HEK293T (cell line): ENCODE data around the gene VWA3B.

Source experiments
- BHLHE40 ChIP-seq: fragments of 450-650 bp; IDR thresholded peaks from 2 replicates; pipeline ENCODE4 v1.6.1; 2016; ENCODE audit warnings: mild to moderate bottlenecking, moderate library complexity, borderline replicate concordance
- CTBP1 ChIP-seq: fragments of 450-650 bp; IDR thresholded peaks from 2 replicates; pipeline ENCODE4 v1.6.1; 2016; ENCODE audit warnings: borderline replicate concordance
- ELF4 ChIP-seq: fragments of 450-650 bp; IDR thresholded peaks from 2 replicates; pipeline ENCODE4 v1.6.1; 2017; ENCODE audit warnings: antibody characterized with exemption
- FOXK2 ChIP-seq: fragments of 450-650 bp; IDR thresholded peaks from 2 replicates; pipeline ENCODE4 v1.6.1; 2016; ENCODE audit warnings: mild to moderate bottlenecking
- HDGF ChIP-seq: fragments of 450-650 bp; IDR thresholded peaks from 2 replicates; pipeline ENCODE4 v1.6.1; 2017; ENCODE audit warnings: antibody characterized with exemption, borderline replicate concordance
- L3MBTL2 ChIP-seq: fragments of 450-650 bp; conservative IDR thresholded peaks from 2 replicates; pipeline ENCODE4 v1.6.1; 2016; ENCODE audit warnings: mild to moderate bottlenecking
- NFRKB ChIP-seq: fragments of 450-650 bp; IDR thresholded peaks from 2 replicates; pipeline ENCODE4 v1.6.1; 2016; ENCODE audit warnings: mild to moderate bottlenecking, moderate library complexity
- SP1 ChIP-seq: fragments of 450-650 bp; IDR thresholded peaks from 2 replicates; pipeline ENCODE4 v1.6.1; 2017
- TARDBP ChIP-seq: fragments of 450-650 bp; IDR thresholded peaks from 2 replicates; pipeline ENCODE4 v1.6.1; 2016
- ZNF384 ChIP-seq: fragments of 450-650 bp; IDR thresholded peaks from 2 replicates; pipeline ENCODE4 v1.6.1; 2016

DNA sequence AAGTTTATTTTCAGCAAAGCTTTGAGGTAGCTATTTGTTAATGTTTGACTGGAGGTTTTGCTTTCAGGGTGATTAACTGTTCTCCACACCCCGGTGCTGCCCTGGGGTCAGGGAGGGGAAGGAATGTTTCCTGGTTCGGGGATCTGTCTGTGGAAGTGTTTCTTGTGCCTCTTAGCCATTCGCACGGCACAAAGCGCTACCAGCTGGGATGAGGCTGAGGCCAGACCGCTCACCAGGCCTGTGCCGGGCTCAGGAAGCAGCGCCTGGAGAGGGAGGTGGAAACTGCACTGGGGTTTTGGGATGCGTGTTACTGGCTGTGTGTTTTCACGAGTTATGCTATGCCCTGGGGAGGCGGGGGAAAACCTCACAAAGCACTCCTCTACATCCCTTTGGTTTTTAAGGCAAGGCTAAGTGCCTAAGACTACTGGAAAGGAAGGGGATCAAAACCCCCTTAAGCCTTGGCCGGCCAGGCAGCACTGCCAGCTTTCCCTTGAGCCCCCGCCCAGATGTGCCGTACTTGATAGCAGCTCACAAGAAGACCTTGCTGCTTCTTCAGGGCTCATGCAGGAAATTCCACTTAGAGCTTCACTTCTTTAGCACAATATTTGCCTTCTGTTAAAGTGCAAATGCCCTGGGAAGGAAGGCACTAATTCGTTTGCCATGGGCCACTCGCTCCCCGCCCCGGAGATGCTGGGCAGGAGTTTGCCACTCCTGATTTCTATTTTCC lies 193.6 kb downstream of the VWA3B start:
- TF ChIP-seq NFRKB (no peak), ELF4 (no peak), CTBP1 (no peak), BHLHE40 (no peak), SP1 (no peak), L3MBTL2 (no peak), FOXK2 (no peak), HDGF (no peak), TARDBP (no peak), ZNF384 (no peak)
